ENCODE measurements around the gene DEDD.

DEDD gene

GRCh38 chr1:161158316-161159010 is 26.0 kb upstream of the DEDD start:
- no peak for TF ChIP-seq CTCF (IDR thresholded peaks at IDR 0.05; ENCODE audit: low read depth, low read length, missing control alignments)
- H3K27me3 ChIP-seq (replicated peaks), result no peaks in the 10 kb centered on the region
- in situ Hi-C loops (cut with HindIII; ENCODE audit: low pct_ligation_motif_present, low sequenced_read_pairs), result no loop called here
- no peak overlapping the region for H3K27ac ChIP-seq
- H3K4me3 ChIP-seq (ENCODE audit: low read depth, low read length), result peak overlapping the region; percentile 91
- peaks cover 5% of the 10 kb centered on the region for H3K36me3 ChIP-seq (replicated peaks)
- DNase-seq, result no peak

- no peak for TF ChIP-seq CTCF (IDR thresholded peaks at IDR 0.05; ENCODE audit: low read depth, low read length, missing control alignments)
- in situ Hi-C loops (cut with HindIII; ENCODE audit: low pct_ligation_motif_present, low sequenced_read_pairs), result no loop called here
- no peaks in the 10 kb centered on the region for H3K27me3 ChIP-seq (replicated peaks)
- no peak overlapping the region for H3K27ac ChIP-seq
- peaks cover 5% of the 10 kb centered on the region for H3K36me3 ChIP-seq (replicated peaks)
- no peak overlapping the region for H3K4me3 ChIP-seq (ENCODE audit: low read depth, low read length)
- DNase-seq, result no peak
Measured at GRCh38 chr1:161157867-161158266, 25.4 kb upstream of the DEDD start.

- H3K27me3 ChIP-seq (replicated peaks), result no peaks in the 10 kb centered on the region
- H3K4me3 ChIP-seq (ENCODE audit: low read depth, low read length), result peak within 1 kb of the TSS; percentile 97
- DNase-seq, result peak; percentile 92
- no peak for TF ChIP-seq CTCF (IDR thresholded peaks at IDR 0.05; ENCODE audit: low read depth, low read length, missing control alignments)
- in situ Hi-C loops (cut with HindIII; ENCODE audit: low pct_ligation_motif_present, low sequenced_read_pairs), result no loop called here
- peak within 1 kb of the TSS; percentile 99 for H3K27ac ChIP-seq
- H3K36me3 ChIP-seq (replicated peaks), result no peaks in the 10 kb centered on the region
Measured at GRCh38 chr1:161153682-161154337, 21.3 kb upstream of the DEDD start, which contains the start of gene UFC1. Gene UFC1, plus strand, starts transcription at chr1:161153978. Its CDS starts 20 bp downstream, at chr1:161153998.

GRCh38 chr1:161153176-161153575 is 20.7 kb upstream of the DEDD start:
- no peak for TF ChIP-seq CTCF (IDR thresholded peaks at IDR 0.05; ENCODE audit: low read depth, low read length, missing control alignments)
- Histone ChIP-seq H3K27me3 (replicated peaks) (no peaks in the 10 kb centered on the region), H3K4me3 (ENCODE audit: low read depth, low read length) (peak overlapping the region; percentile 97), H3K27ac (peak overlapping the region; percentile 99), H3K36me3 (replicated peaks) (no peaks in the 10 kb centered on the region)
- in situ Hi-C loops (cut with HindIII; ENCODE audit: low pct_ligation_motif_present, low sequenced_read_pairs), result no loop called here
- no peak for DNase-seq

GRCh38 chr1:161145832-161146231 is 13.4 kb upstream of the DEDD start:
- Histone ChIP-seq H3K36me3 (replicated peaks) (no peaks in the 10 kb centered on the region), H3K27ac (no peak overlapping the region), H3K4me3 (ENCODE audit: low read depth, low read length) (no peak overlapping the region), H3K27me3 (replicated peaks) (no peaks in the 10 kb centered on the region)
- no peak for TF ChIP-seq CTCF (IDR thresholded peaks at IDR 0.05; ENCODE audit: low read depth, low read length, missing control alignments)
- in situ Hi-C loops (cut with HindIII; ENCODE audit: low pct_ligation_motif_present, low sequenced_read_pairs), result loop anchor here (25.0 kb wide), 1 partner anchor 109 kb away; the partner anchor contains the start of genes TSTD1 and USF1
- DNase-seq, result no peak
